GM18858 (cell line): ENCODE results near the gene MOGAT1.
"Not testable (repeated sequence)": the region's sequence is repeated elsewhere in the genome, so short reads cannot be mapped to it uniquely, and the experiment has no call there.

ENCODE experiments used
- ATAC-seq: cut with Tn5 transposase; IDR thresholded peaks from one replicate; pipeline ENCODE4 v1.9.1; 2021; ENCODE audit not compliant: unreplicated experiment

The MOGAT1 gene

GRCh38 chr2:222709191-222709891 lies 37.9 kb downstream of the MOGAT1 start:
- peak; percentile 37 for ATAC-seq

GRCh38 chr2:222710736-222711135 lies 39.3 kb downstream of the MOGAT1 start:
- no peak for ATAC-seq

GRCh38 chr2:222711315-222711940 lies 40.0 kb downstream of the MOGAT1 start:
- ATAC-seq, result no peak

GRCh38 chr2:222713002-222713401 lies 41.5 kb downstream of the MOGAT1 start:
- ATAC-seq, result no peak

GRCh38 chr2:222714361-222715241 lies 43.1 kb downstream of the MOGAT1 start:
- ATAC-seq, result no peak

- ATAC-seq, result no peak
Observed at GRCh38 chr2:222715742-222716141, 44.3 kb downstream of the MOGAT1 start.

GRCh38 chr2:222719787-222720186 lies 48.3 kb downstream of the MOGAT1 start:
- ATAC-seq, result not testable (repeated sequence)

- ATAC-seq, result not testable (repeated sequence)
Observed at GRCh38 chr2:222721597-222721996, 50.1 kb downstream of the MOGAT1 start.

GRCh38 chr2:222722327-222722946 lies 51.0 kb downstream of the MOGAT1 start:
- peak; percentile 97 for ATAC-seq

GRCh38 chr2:222724208-222724607 lies 52.8 kb downstream of the MOGAT1 start:
- ATAC-seq, result no peak

GRCh38 chr2:222728621-222729020 lies 57.2 kb downstream of the MOGAT1 start:
- ATAC-seq, result no peak

- ATAC-seq, result peak; percentile 48
Observed at GRCh38 chr2:222730366-222730999, 59.0 kb downstream of the MOGAT1 start.

GRCh38 chr2:222731201-222731621 lies 59.8 kb downstream of the MOGAT1 start:
- no peak for ATAC-seq

GRCh38 chr2:222732489-222733178 lies 61.2 kb downstream of the MOGAT1 start:
- ATAC-seq, result no peak

GRCh38 chr2:222733470-222733845 lies 62.0 kb downstream of the MOGAT1 start:
- ATAC-seq, result no peak

- ATAC-seq, result no peak
Observed at GRCh38 chr2:222733846-222734702, 62.6 kb downstream of the MOGAT1 start.

- peak; percentile 81 for ATAC-seq
Observed at GRCh38 chr2:222734703-222735014, 63.2 kb downstream of the MOGAT1 start.

GRCh38 chr2:222736301-222736700 lies 64.8 kb downstream of the MOGAT1 start:
- ATAC-seq, result no peak

- ATAC-seq, result no peak
Observed at GRCh38 chr2:222736924-222737323, 65.5 kb downstream of the MOGAT1 start.
